Hematopoietic multipotent progenitor cell treated with erythropoietin and hydrocortisone succinate and interleukin-3 and kit ligand, for 8 days (in vitro differentiated cells): ENCODE data around the gene MRPL10.
A peak's percentile ranks its signal among the peaks of the same experiment; 100 is the strongest.

Experiments used
- DNase-seq: peaks from one replicate; pipeline ENCODE4 v3.0.0-alpha.2; 2015

Gene MRPL10

DNA sequence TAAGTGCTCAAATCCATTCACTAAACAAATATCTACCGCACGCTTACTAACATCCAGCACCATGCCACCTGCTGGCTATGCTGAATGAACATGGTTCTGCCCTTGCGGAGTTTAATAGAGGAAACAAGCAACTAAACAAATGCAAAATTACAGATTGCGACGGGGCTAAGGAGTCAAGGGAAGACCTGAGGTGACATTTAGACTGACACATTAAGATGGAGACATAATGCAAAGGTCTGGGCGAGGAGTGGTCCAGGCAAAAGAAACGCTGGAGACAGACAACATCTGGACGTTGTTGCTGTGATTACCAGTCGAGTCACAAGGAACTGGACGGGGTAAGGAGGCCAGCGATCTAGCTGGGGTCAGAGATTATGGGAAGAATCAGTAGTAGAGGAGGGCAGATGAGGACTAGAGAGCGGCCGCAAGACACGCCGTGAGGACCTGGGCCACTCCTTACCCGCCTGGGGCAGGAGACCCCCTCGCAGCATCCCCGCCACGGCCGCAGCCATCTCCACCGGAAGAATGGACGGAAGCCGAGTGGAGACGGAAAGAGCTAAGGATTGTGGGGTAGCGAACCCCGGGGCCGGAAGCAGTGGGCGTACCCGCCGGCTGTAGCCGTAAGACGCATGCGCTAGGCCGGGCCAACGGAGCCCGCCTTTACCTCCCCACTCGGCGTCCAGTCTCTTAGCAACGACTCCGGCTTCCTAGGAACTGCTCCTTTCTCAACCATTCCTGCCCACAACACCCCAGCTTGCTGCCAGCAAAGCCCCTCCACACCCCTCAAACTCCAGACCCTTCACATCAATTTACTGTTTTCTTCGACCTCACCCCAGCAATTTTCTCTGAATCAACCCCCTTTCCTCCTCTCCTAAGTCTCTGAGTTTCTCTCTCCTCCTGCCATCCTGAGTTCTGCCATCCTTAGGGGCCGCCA, at the start of gene MRPL10, which contains the start of gene LRRC46:
Gene MRPL10, minus strand, starts transcription at position 539 of the 931 bp plus-strand sequence. Its CDS starts 30 bp downstream, at position 509.
Gene LRRC46, plus strand, starts transcription at position 668 of the 931 bp plus-strand sequence. CDS start 320 bp downstream, outside the sequence.
- DNase-seq: peak; percentile 92

DNA sequence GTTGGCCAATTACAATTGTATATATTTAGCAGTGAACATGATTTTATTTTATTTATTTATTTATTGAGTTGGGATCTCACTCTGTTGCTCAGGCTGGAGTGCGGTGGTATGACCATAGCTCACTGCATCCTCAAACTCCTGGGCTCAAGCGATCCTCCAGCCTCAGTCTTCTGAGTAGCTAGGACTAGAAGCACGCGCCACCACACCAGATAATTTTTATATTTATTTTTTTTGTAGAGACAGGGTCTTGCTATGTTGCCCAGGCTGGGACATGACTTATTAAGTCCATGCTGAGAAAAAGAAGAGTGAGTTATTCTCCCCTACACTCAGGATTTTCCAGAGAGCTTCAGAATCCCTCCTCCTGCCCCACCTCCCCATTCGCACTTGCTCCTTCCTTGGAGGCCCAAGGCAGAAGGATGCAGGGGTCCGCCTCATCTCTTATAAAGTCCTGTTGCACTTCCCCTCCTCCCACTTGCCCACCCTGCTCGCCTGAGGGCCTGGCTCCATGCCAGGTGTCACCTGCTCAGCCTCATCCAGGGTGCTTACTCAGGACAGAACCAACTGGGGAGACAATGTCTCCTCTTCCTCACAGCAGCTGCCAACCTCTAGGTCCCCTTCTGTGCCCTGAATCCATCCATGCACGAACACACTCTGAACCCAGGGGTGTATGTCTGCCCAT, 48.6 kb upstream of the MRPL10 start:
- no peak for DNase-seq

DNA sequence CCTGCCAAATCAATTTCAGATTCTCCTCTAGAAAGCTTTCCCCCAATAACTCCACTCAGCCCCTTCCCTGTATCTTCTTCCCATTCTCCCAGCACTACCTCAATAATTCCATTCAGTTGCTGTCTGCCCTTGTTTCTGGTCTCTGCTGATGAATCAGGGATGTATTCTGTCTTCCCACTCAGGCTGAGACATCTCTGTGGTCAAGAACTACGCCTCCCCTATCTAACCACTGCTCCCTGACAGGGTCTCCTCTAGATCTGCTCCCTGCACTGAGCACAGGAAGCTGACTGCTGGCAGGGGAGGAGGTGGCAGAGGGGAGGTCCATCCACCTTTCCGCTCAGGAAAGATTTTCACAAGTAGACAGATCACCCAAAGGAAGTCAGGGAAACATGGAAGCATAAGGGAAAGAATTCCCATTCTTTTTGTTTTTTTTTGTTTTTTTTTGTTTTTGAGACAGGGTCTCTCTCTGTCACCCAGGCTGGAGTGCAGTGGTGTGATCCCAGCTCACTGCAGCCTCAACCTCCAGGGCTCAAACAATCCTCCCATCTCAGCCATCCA, 47.8 kb upstream of the MRPL10 start:
- no peak for DNase-seq

DNA sequence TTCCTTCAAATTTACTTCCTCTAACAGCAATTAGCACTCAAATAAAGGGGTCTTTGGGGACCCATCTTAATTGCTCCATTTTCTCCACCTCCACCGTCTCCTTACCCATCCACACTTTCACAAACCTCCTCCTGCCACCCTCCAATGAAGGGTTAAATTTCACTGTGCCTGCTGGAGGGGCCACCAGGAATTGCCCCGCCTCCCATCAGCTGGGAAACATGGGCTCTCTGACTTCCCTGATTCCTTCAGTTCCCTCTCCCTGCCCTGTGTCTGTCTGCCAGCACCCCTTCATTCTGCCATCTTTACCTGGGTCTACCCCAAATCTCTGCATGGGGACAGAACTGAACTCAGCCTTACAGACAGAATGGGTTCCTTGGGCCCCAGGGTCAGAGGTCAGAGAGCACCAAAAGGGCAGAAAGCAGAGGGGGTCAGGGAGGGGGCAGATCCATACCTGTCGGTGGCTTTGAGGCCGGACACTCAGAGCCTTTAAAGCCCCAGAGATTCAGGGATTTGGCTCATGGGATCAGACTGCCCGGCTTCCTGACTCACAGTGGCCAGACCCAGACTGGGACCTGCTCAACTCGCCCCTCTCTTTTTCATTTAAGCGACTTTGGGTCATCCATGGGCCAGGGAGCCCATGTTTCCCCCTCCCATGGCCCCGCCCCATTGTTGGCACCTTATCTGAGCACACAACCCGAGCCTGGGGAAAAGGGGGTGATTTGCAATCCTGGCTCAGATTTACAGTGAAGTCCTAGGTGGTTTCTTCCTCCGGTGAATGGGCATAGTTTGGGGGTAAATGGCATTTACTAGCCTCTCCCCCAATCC, 47.1 kb upstream of the MRPL10 start:
- DNase-seq: no peak

DNA sequence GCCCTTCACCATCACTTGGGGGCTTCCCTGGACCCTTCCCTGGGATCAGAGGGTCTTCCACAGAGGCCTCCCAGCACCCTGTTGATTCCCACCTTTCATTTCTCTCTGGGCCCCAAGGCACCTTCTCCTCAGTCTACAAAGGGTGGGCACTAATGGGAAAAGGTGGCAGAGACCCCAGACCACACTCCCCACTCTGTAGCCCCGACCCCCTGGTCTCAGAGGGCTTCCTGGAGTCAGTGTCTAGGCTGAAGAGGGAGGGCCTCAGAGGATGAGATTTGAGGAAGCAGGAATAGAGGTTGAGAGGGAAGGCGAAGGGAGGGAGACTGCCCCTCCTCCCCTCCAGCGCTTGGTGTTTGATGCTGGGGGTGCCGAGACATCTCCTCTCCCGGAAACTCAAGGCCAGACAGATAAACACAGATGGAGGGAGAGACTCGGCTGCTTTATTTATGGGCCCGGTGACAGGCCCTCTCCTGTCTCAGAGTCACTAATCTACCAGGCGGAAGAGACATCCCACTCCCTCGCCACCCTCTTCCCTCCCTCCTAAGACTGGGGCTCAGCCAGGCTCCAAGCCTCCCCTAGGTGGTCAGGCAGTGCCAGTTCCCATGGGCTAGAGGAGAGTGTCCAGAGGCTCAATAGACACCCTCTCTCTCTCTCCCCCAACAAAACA, 46.2 kb upstream of the MRPL10 start:
- no peak for DNase-seq

DNA sequence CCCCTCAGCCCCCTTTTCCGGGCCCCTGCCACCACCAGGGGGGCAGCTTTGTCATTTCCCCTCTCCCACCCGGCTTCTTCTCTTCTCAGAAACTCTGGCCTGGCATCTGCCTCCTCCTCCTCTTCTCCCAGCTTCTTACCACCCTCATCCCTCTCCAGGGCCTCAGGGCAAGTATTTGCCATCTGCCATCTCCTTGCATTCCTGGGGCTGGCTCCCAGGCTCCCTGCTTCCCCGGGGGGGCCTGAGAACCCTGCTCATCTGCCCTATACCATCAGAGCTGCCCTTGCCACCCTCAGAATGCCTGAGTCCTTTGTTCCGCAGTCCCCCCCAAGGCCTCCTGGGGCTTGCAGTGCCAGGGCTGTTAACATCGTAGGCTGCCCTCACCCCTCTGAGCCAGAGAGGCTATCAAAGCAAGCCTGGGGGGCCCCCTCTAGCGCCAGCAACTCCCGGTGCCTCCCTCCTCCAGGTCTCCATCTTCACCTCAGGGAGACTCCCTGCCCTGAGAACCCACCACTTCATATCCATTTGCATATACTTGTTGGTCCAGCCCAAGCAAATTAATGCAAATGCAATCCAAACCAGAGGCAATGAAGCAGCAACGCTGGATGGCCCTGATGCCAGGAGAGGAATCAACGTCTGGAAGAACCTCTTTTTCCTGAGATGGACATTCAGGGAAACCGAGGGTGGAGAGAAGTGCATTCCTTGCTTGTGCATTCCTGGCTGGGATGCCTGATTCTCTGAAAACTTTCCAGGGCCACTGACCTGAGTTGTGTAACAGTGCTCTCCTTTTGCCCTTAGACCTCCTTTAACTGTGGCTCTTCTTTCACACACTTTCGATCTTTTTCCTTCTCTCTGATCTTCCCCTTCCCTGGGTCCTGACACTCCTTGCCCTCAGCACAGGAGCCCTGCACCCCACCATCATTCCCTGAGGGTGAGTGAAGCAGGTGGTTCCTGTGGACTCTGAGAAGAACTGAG, 44.0 kb upstream of the MRPL10 start:
- DNase-seq: no peak

DNA sequence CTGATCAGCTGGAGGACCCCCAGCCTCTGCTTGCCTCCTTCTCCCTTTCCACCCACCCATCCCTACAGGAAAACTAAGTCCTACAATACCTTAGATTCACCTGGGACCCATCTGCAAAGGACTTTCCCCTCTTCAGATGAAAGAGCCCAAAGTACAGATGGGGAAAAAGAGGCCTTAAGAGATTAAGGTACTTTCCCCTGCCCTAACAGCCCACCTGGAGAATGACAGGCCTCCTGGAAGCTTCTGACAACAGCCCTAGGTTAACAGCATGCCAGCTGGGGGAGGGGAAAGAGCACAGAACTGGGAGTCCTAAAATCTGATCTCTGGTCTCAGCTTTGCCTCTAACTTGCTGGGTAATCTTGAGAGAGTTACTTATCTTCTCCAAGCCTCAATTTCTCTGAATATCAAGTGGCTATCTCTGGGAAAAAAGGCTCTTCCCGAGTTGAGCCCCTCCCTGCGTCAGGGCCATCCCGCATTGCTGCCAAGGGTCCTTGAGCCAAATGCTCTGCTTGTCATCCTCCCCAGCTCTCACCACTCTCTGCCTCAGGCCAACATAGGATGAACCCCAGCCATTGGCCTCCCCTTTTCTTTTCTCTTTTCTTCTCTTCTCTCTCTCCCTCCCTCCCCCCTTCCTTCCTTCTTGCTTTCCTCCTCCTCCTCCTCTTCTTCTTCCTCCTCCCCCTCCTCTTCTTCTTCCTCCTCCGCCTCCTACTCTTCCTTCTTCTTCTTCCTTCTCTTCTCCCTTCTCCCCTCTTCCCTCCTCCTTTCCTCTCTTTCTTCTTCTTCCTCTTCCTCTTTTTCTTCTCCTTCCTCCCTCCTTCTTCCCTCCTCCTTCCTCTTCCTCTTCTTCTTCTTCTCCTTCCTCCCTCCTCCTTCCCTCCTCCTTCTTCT, 42.1 kb upstream of the MRPL10 start:
- DNase-seq: no peak

DNA sequence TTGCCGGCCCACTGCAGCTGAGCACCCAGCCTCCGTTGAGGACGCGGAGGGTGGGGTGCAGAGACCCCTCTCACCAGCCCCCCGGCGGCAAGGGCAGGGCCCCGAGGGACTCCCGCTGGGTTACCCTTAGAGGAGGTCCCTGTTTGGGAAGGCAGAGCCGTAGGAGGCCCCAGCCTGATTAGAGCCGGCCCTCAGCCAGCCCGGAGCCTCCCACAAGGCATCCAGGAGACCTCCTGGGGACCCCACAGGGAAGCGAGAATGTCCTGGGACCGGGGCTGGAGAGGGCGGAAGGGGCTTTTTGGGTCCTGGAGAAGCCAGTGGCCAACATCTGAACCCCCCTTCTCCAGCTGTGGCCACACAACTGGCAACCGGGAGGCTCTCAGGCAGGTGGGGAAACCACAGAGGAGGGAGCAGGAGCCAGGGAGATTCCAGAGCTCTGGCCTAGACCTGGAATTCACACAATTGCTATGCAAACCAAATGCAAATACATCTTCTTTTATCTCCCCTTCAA, 41.4 kb upstream of the MRPL10 start:
- DNase-seq: no peak

DNA sequence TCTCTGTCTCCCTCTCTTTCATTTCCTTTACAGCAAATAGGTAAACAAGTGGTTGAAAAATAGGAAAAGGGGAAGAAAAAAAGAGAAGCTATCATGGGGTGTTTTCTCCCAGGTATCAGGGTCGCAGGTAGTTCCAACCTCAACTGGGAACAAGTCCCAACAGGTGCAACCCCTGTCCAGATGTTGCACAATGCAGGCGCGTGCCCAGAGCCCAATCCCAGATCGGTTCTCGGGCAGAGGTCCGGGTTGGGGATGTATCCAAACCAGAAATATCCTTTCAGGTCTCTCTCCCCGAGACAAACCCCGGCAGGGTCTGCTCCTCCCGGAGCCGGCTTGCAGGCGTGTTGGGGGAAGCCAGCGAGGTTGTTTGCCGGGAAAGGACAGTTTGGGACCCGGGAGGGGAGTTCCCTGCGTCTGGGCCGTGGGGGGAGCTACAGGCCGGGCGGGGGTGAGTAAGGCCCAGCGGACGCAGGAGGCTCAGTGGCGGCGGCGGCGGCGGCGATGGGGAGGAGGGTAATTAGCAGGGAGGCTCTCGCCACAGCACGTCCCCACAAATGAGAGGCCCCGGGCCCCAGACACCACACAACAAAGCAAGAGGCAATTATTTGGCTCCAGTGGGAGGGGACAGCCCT, 40.8 kb upstream of the MRPL10 start:
- DNase-seq: no peak

DNA sequence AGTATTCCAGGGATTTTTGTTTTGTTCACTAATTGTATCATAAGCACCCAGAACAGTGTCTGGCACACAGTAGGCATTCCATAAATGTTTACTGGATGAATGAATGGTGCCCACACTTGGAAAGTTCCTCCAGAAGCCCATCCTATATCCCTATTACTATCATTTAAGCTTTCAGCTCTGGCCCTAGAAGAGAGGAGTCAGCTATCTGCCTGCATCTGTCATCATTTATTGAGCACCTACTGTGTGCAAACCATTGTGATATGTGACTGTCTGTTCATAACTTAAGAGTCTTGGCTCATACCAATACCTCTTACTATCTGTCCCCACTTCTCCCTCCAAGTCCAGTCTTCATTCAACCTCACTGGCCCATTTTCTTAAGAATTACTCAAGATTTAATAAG, 39.7 kb upstream of the MRPL10 start:
- DNase-seq: no peak

DNA sequence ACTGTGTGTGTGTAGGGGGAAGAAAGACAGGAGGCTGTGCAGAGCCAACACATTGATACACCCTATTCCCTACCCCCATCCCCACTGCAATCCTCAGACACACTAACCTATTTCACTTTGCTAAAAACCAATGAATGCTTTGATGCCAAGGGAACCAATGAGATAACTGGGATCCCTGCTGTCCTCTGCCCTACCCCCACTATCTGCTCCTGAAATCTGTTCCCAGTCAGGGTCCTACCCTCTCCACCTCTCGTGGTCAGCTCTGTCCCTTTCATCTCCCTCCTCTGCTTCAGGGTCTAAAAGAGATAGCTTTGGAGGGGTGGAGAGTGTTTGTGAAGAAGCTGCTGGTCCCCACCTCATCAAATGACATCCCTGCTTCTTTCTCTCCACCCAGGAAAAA, 38.7 kb upstream of the MRPL10 start:
- no peak for DNase-seq

DNA sequence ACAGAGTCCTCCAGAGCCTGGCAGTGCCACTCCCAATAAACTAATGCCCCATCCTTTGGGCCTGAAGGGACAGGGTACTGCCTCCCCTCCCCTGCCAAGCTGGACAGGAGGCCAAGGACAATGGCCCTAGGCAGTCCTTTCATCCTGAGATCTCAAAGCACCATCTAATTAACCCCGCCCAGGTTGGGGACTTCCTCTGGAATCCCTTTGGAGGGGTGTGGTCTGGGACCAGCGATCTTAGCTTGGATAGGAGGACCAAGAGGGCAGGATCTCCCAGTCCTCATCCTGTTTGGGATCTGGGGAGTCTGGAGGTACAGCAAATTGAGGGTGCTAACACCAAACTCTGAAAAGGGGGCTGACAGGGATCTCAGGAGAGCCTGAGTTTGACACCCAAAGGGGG, 37.8 kb upstream of the MRPL10 start:
- DNase-seq: no peak

DNA sequence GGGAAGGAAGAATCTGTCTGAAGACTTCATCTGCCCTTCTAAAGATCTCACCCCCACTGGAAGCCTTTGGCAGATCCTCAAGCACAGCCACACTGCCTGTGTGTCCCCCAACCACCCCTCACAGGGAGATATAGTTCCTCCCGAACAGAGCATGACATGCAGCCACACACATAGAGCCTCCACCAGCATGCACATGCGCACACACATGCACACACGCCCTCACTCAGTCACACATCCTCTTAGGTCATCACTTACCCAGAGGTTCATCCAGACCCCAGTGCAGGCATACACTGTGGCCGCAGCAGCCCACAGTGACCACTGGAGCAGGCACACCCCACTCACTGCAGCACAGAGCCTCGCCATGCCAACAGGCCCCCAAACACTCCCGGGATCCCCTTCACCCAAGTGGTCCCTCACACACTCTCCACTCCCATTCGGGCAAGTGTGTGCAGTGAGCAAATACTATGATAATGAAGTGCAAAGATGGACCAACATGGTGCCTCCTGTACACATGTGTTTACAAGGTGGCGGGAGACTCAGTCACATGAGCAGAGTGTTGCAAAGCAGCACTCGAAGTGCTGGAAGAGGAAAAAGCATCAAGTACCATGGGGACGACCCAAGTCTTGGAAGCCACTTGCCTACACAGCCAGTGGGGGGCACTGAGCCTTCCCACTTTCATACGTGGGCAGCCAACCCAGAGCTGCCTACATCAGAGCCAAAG, 36.6 kb upstream of the MRPL10 start:
- DNase-seq: no peak

DNA sequence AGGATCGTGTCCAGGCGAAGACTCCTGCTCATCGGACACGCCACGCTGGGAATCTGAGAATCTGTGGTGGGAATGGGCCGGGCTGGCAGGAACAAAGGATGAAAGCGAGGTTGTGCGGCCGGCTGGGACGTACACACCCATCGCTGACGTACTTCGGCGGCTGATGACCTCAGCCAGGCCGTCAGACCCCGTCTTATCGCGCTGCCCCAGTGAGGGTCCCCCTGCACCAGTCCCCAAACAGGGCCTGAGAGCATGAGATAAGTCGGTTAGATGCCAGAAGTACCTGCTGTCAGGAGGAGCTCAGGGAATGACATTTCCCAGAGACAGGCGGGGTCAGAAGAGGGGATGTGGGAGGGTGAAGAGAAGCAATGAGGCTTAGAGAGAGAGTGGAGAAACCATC, 35.6 kb upstream of the MRPL10 start:
- no peak for DNase-seq

DNA sequence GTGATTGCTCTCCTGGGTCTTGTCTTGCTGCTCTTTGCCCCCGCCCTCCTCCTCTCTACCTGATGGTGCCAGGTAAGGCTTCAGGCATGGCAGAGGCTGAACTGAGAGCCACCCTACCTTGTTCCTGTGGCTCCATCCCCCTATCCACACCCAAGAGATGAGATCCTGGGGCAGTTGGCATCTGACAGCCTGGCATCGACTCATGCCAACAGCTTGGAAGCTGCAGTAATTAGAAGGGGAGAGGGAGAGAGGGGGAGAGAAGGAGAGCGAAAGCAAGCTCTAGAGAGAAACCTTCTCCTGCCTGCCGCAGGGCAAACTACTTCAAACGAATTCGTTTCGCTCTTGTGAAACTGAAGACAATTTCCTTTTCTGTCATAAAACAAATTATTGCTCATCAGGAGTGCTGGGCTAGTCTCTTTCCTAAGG, 33.5 kb upstream of the MRPL10 start:
- no peak for DNase-seq

DNA sequence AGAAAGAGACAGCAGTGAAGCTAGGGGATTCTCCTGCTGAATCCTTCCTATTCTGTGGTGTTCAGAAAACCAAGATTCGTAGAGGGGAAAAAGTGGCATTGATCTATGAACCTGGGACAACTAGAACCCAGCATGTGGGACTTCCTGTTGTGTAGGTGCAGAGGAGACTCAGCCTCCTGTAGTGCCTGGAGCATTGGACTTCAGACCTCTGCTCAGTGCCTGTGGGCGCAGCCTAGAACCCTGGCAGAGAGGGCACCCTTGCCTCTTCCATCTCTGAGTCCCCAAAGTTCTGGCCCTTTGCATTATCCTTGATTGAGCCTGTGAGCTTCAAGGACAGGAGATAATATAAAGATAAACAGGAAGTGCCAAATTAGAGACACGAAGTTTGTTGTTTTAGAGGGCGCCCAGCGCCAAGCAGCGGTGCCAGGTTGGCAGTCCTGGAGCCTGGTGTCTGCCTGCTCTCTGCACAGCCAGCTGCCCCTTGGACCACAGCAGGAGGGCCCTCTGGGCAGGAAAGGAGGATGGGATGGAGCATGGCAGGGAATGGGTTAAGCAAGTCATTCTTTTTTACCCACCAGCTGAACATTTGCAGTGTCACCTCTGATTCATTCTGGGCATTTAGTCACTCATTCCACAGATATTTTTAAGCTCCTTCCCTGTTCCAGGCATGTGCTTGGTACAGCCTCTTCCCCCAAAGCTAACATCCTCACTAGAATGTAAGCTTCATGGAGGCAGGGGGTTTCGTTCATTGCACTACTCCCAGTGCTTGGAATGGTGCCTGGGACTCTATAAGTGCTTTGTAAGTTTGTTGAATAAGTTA, 31.5 kb upstream of the MRPL10 start:
- no peak for DNase-seq

DNA sequence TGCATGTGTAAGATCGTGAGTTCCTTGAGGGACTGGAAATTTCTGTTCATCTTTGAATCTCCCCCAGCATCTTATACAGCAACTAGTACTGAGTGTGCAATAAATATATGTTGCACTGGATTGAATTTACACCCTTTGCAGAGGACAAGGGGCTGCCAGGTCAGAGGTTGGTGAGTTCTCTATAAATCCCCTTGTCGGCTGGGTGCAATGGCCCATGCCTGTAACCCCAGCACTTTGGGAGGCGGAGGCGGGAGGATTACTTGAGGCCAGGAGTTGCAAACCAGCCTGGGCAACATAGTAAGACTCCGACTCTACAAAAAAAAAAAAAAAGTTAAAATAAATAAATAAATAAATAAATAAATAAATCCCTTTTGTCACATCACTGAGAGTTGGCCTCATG, 29.0 kb upstream of the MRPL10 start:
- DNase-seq: no peak
